HCT116 (cell line): ENCODE measurements around the gene BMP5. TPM values are rescaled to one million over a fixed set of nuclear protein-coding genes. Genes with fewer than 3 reads are reported as not detected.

Source experiments
- ATAC-seq: fragments of 200-7000 bp; cut with Tn5 transposase; 2 replicates; pipeline ENCODE4 v1.9.1; 2020; ENCODE audit warnings: mild to moderate bottlenecking, moderate library complexity
- BruUV-seq: library from RNA; stranded (reverse); fragments of 400-500 nt; replicated peaks from 2 replicates; lab custom pipeline; 2021; lab: Mats Ljungman, UMichigan
- CTCF ChIA-PET: fragments of 300-600 bp; sonication (Branson Sonifier 250); formaldehyde crosslinking; loops from one replicate; lab custom pipeline; 2021; ENCODE audit warnings: antibody characterized with exemption; lab: Charles Lee
- POLR2A ChIA-PET: fragments of 300-600, 350-600 bp; sonication (Branson Sonifier 250); formaldehyde crosslinking; loops from one replicate; lab custom pipeline; 2021; ENCODE audit warnings: antibody characterized with exemption; lab: Charles Lee
- RAD21 ChIA-PET, 2 experiments: fragments of 300-600 bp; sonication (Branson Sonifier 250); formaldehyde crosslinking; loops; one replicate each; lab custom pipeline; 2023; ENCODE audit warnings: low total read pairs in 2 of 2; ENCODE audit not compliant: uncharacterized antibody in 2 of 2, unreplicated experiment in 2 of 2, low non-redundant PET in 1 of 2; lab: Charles Lee
- DNase-seq: peaks from one replicate; pipeline ENCODE4 v3.0.0-alpha.2; 2010; ENCODE audit warnings: low read depth, low spot score
- H2AFZ ChIP-seq: fragments of 200-600 bp; shearing (Covaris generic), sonication (generic); 2 replicates; pipeline ENCODE4 v1.6.1; 2017; ENCODE audit warnings: low read depth, mixed run types, mixed read lengths, antibody characterized with exemption, low read length; ENCODE audit not compliant: poor library complexity, severe bottlenecking
- H3K27ac ChIP-seq: 2 replicates; pipeline ENCODE4 v1.5.1; 2012; ENCODE audit warnings: low read depth, low read length
- H3K27me3 ChIP-seq: fragments of 200-600 bp; sonication (generic); 2 replicates; pipeline ENCODE4 v1.6.1; 2016; ENCODE audit warnings: mixed run types, low read length, mixed read lengths; ENCODE audit not compliant: insufficient read depth
- H3K36me3 ChIP-seq, 2 experiments: fragments of 200-500 bp in 1 of 2; fragments of 200-600 bp in 1 of 2; sonication (Bioruptor generic) in 1 of 2; sonication (generic) in 1 of 2; 2 replicates each; pipeline versions ENCODE4 v1.5.1 to v1.6.1; 2014 to 2016; ENCODE audit warnings: low read length in 2 of 2, inconsistent platforms in 1 of 2, mixed read lengths in 1 of 2, mixed run types in 1 of 2; ENCODE audit not compliant: insufficient read depth in 2 of 2, control insufficient read depth in 1 of 2
- H3K4me1 ChIP-seq, 2 experiments: fragments of 200-600 bp in 1 of 2; sonication (generic) in 1 of 2; 2 replicates each; pipeline versions ENCODE4 v1.5.1 to v1.6.1; 2012 to 2017; ENCODE audit warnings: low read length in 2 of 2, inconsistent platforms in 1 of 2, mild to moderate bottlenecking in 1 of 2, mixed read lengths in 1 of 2, mixed run types in 1 of 2, moderate library complexity in 1 of 2; ENCODE audit not compliant: insufficient read depth in 2 of 2, control insufficient read depth in 1 of 2
- H3K4me2 ChIP-seq: fragments of 200-600 bp; sonication (generic); 2 replicates; pipeline ENCODE4 v1.6.1; 2017; ENCODE audit warnings: mixed run types, low read length, mixed read lengths
- H3K4me3 ChIP-seq, 2 experiments: fragments of 200-600 bp in 1 of 2; sonication (generic) in 1 of 2; replicated peaks in 1 of 2; 2 replicates each; pipeline ENCODE4 v1.5.1; 2011 to 2016; ENCODE audit warnings: low read length in 2 of 2, control low read depth in 1 of 2, low read depth in 1 of 2, mild to moderate bottlenecking in 1 of 2, mixed read lengths in 1 of 2, mixed run types in 1 of 2
- H3K79me2 ChIP-seq: fragments of 200-600 bp; sonication (generic); 2 replicates; pipeline ENCODE4 v1.6.1; 2017; ENCODE audit warnings: mild to moderate bottlenecking, mixed run types, low read length, moderate library complexity, mixed read lengths; ENCODE audit not compliant: insufficient read depth
- H3K9ac ChIP-seq: fragments of 200-600 bp; sonication (generic); 2 replicates; pipeline ENCODE4 v1.6.1; 2016; ENCODE audit warnings: low read length, mixed read lengths
- H3K9me2 ChIP-seq: fragments of 200-600 bp; sonication (generic), shearing (Covaris generic); 2 replicates; pipeline ENCODE4 v1.6.1; 2017; ENCODE audit warnings: mixed run types, mild to moderate bottlenecking, moderate library complexity; ENCODE audit not compliant: insufficient read depth
- H3K9me3 ChIP-seq, 2 experiments: fragments of 200-500 bp in 1 of 2; fragments of 200-600 bp in 1 of 2; sonication (Bioruptor generic) in 1 of 2; sonication (generic) in 1 of 2; 2 replicates each; pipeline ENCODE4 v1.6.1; 2014 to 2017; ENCODE audit warnings: low read length in 2 of 2, mixed read lengths in 2 of 2, inconsistent platforms in 1 of 2, low read depth in 1 of 2, mild to moderate bottlenecking in 1 of 2, mixed run types in 1 of 2, moderate library complexity in 1 of 2; ENCODE audit not compliant: control insufficient read depth in 1 of 2, insufficient read depth in 1 of 2
- H4K20me1 ChIP-seq: fragments of 200-600 bp; sonication (generic), shearing (Covaris generic); 2 replicates; pipeline ENCODE4 v1.6.1; 2017; ENCODE audit warnings: mixed run types, mild to moderate bottlenecking, moderate library complexity; ENCODE audit not compliant: insufficient read depth
- ATF3 ChIP-seq: IDR thresholded peaks from 2 replicates; pipeline ENCODE4 v1.6.1; 2012
- CBX3 ChIP-seq: IDR thresholded peaks from 2 replicates; pipeline ENCODE4 v1.6.1; 2012; ENCODE audit warnings: low read depth
- CEBPB ChIP-seq: IDR thresholded peaks from 2 replicates; pipeline ENCODE4 v1.6.1; 2012; ENCODE audit warnings: low read depth
- EGR1 ChIP-seq: IDR thresholded peaks from 2 replicates; pipeline ENCODE4 v1.6.1; 2012; ENCODE audit warnings: low read depth
- ELF1 ChIP-seq: IDR thresholded peaks from 2 replicates; pipeline ENCODE4 v1.6.1; 2012; ENCODE audit warnings: low read depth, borderline replicate concordance
- FOSL1 ChIP-seq: IDR thresholded peaks from 2 replicates; pipeline ENCODE4 v1.6.1; 2012; ENCODE audit warnings: low read depth
- JUND ChIP-seq: IDR thresholded peaks from 2 replicates; pipeline ENCODE4 v1.6.1; 2012
- MAX ChIP-seq: IDR thresholded peaks from 2 replicates; pipeline ENCODE4 v1.6.1; 2012
- POLR2A ChIP-seq: IDR thresholded peaks from 2 replicates; pipeline ENCODE4 v1.7.0; 2011; ENCODE audit warnings: borderline replicate concordance; ENCODE audit not compliant: insufficient read depth, insufficient read length; ENCODE audit errors: extremely low read depth
- SP1 ChIP-seq: IDR thresholded peaks from 2 replicates; pipeline ENCODE4 v1.6.1; 2012; ENCODE audit warnings: low read depth
- ZFX ChIP-seq: fragments of 450-650 bp; IDR thresholded peaks from 2 replicates; pipeline ENCODE4 v1.6.1; 2017
- intact Hi-C: fragments of 100-400 bp; cut with micrococcal nuclease; formaldehyde crosslinking; loops from 2 replicates; pipeline ENCODE4 v1.10.0; 2022
- total RNA-seq: library from RNA; stranded (reverse); gene quantifications from one replicate; pipeline ENCODE4 v1.2.1, GENCODE V29; 2021; ENCODE audit not compliant: unreplicated experiment
- TF ChIP-seq, protein P1 (sequence below), 3 experiments: fragments of 200-600 bp in 1 of 3; sonication (generic) in 1 of 3; IDR thresholded peaks in 2 of 3; conservative IDR thresholded peaks in 1 of 3; 2 replicates each; pipeline ENCODE4 v1.5.1; 2012 to 2017; ENCODE audit warnings: low read depth in 2 of 3, low read length in 2 of 3, antibody characterized with exemption in 1 of 3, borderline replicate concordance in 1 of 3, control low read depth in 1 of 3, mild to moderate bottlenecking in 1 of 3, mixed read lengths in 1 of 3, mixed run types in 1 of 3, moderate library complexity in 1 of 3; ENCODE audit not compliant: insufficient read depth in 1 of 3
- TF ChIP-seq, protein P2 (sequence below): IDR thresholded peaks from 2 replicates; pipeline ENCODE4 v1.6.1; 2012; ENCODE audit warnings: low read depth

BMP5 gene
- total RNA-seq, 1 experiment from 2014 or later = not detected

- no peaks in the 10 kb centered on the region for H3K9me2 ChIP-seq
- H3K27ac ChIP-seq = no peak overlapping the region
- DNase-seq = no peak
- H3K9me3 ChIP-seq = no peaks in the 10 kb centered on the region
- H3K4me3 ChIP-seq = no peak overlapping the region
- intact Hi-C loops = no loop called here
- TF ChIP-seq, protein P1, sequence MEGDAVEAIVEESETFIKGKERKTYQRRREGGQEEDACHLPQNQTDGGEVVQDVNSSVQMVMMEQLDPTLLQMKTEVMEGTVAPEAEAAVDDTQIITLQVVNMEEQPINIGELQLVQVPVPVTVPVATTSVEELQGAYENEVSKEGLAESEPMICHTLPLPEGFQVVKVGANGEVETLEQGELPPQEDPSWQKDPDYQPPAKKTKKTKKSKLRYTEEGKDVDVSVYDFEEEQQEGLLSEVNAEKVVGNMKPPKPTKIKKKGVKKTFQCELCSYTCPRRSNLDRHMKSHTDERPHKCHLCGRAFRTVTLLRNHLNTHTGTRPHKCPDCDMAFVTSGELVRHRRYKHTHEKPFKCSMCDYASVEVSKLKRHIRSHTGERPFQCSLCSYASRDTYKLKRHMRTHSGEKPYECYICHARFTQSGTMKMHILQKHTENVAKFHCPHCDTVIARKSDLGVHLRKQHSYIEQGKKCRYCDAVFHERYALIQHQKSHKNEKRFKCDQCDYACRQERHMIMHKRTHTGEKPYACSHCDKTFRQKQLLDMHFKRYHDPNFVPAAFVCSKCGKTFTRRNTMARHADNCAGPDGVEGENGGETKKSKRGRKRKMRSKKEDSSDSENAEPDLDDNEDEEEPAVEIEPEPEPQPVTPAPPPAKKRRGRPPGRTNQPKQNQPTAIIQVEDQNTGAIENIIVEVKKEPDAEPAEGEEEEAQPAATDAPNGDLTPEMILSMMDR (IDR thresholded peaks at IDR 0.05 in 2 of 3, conservative IDR thresholded peaks at IDR 0.05 in 1 of 3; ENCODE audit: borderline replicate concordance in 1 of 3, insufficient read depth in 1 of 3, low read depth in 2 of 3, low read length in 2 of 3) = no peak
- TF ChIP-seq MAX (no peak), CBX3 (no peak), ZFX (no peak), JUND (no peak), CEBPB (no peak), ATF3 (no peak), FOSL1 (no peak), ELF1 (no peak), EGR1 (no peak), SP1 (no peak), POLR2A (no peak)
- TF ChIP-seq, protein P2, sequence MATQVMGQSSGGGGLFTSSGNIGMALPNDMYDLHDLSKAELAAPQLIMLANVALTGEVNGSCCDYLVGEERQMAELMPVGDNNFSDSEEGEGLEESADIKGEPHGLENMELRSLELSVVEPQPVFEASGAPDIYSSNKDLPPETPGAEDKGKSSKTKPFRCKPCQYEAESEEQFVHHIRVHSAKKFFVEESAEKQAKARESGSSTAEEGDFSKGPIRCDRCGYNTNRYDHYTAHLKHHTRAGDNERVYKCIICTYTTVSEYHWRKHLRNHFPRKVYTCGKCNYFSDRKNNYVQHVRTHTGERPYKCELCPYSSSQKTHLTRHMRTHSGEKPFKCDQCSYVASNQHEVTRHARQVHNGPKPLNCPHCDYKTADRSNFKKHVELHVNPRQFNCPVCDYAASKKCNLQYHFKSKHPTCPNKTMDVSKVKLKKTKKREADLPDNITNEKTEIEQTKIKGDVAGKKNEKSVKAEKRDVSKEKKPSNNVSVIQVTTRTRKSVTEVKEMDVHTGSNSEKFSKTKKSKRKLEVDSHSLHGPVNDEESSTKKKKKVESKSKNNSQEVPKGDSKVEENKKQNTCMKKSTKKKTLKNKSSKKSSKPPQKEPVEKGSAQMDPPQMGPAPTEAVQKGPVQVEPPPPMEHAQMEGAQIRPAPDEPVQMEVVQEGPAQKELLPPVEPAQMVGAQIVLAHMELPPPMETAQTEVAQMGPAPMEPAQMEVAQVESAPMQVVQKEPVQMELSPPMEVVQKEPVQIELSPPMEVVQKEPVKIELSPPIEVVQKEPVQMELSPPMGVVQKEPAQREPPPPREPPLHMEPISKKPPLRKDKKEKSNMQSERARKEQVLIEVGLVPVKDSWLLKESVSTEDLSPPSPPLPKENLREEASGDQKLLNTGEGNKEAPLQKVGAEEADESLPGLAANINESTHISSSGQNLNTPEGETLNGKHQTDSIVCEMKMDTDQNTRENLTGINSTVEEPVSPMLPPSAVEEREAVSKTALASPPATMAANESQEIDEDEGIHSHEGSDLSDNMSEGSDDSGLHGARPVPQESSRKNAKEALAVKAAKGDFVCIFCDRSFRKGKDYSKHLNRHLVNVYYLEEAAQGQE = no peak
- TF ChIP-seq, all 23 proteins: peak for 0
- POLR2A ChIA-PET = interaction anchor here (1.0 kb wide), 1 partner anchor 15 kb away, joined by 3 read pairs; no protein-coding TSS in a partner anchor
- H3K4me1 ChIP-seq = no peaks in the 10 kb centered on the region
- no peak overlapping the region for H3K4me2 ChIP-seq
- no peaks in the 10 kb centered on the region for H3K36me3 ChIP-seq
- ATAC-seq = no peak
- CTCF ChIA-PET = no interaction called here
- H2AFZ ChIP-seq = no peak overlapping the region
- H3K9ac ChIP-seq = no peak overlapping the region
- no TSS peak for BruUV-seq
- H3K27me3 ChIP-seq = peaks cover 31% of the 10 kb centered on the region
- H4K20me1 ChIP-seq = no peaks in the 10 kb centered on the region
- H3K79me2 ChIP-seq = no peaks in the 10 kb centered on the region
- RAD21 ChIA-PET = no interaction called here
These were observed 34.0 kb downstream of the BMP5 start for GRCh38 chr6:55841341-55841740.
